ENCODE data around the gene YIPF2. TPM values are rescaled to one million over a fixed set of nuclear protein-coding genes. Genes with fewer than 3 reads are reported as not detected.

Gene YIPF2
- total RNA-seq, 1 donor from 2014 or later: 69.5 TPM

DNA sequence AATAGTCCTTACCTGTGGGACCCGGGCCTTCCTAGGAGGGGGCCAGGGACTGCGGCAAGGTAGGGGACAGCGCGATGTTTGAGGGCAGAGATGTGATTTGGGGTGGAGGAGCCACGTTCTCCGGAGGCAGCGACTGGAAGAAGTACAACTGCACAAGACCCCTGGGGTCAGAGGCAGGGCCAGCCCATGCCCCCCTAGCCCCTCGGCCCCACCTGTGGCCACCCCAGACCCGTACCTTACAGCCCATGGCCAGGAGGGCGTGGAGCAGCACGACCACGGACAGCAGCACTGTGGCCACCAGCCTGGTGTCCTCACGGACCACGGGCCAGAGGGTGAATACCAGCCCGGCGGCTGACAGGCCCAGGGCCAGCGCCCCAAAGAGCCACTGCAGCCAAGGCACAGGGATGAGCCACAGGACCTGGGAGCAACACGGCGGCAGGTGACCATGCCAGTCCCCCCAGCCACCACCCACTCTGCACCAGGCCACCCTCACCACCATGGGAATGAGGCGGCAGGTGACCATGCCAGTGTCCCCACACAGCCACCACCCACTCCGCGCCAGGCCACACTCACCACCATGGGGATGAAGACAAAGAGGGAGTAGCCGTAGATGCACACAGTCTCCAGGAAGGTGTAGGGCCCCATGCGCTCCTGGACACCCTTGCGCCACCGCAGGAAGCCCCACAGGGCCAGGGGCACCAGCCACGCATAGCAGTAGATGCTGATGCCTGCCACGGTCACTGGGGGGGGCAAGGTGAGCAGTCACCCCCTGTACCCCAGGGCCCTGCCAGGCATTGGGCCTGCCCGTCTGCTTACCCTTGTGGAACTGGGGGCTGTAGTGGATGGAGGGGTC is 5.0 kb downstream of the YIPF2 start:
- H2AFZ ChIP-seq (ENCODE audit: low read depth, low read length): no peak overlapping the region
- H3K27ac ChIP-seq (ENCODE audit: low read depth, low read length): no peak overlapping the region
- no peak overlapping the region for H3K4me3 Mint-ChIP-seq (ENCODE audit: unreplicated experiment)
- FAIRE-seq: no peak
- peaks cover 28% of the 10 kb centered on the region for H4K20me1 ChIP-seq (ENCODE audit: insufficient read depth, low read length)
- no peak for TF ChIP-seq CTCF (IDR thresholded peaks at IDR 0.05; ENCODE audit: insufficient read depth, low read depth, low read length)
- no peak for TF ChIP-seq EZH2 (IDR thresholded peaks at IDR 0.05; ENCODE audit: insufficient read depth, low read length)
- no peak for DNase-seq (ENCODE audit: low read depth)
- H3K27ac Mint-ChIP-seq (ENCODE audit: unreplicated experiment): no peak overlapping the region
- peaks cover 22% of the 10 kb centered on the region for H3K79me2 ChIP-seq (ENCODE audit: insufficient read depth, low read length)
- peaks cover 8% of the 10 kb centered on the region for H3K4me1 ChIP-seq (ENCODE audit: insufficient read depth, low read length)
- H3K9me3 ChIP-seq (ENCODE audit: insufficient read depth, low read depth, low read length): no peaks in the 10 kb centered on the region
- no peak overlapping the region for H3K4me2 ChIP-seq (ENCODE audit: low read length)
- H3K4me3 ChIP-seq (ENCODE audit: insufficient read depth, low read depth, low read length): no peak overlapping the region
- peaks cover 4% of the 10 kb centered on the region for H3K36me3 Mint-ChIP-seq (ENCODE audit: low read depth, unreplicated experiment)
- H3K27me3 Mint-ChIP-seq (ENCODE audit: low read depth, unreplicated experiment): no peaks in the 10 kb centered on the region
- peaks cover 13% of the 10 kb centered on the region for H3K36me3 ChIP-seq (ENCODE audit: insufficient read depth, low read length)
- no peaks in the 10 kb centered on the region for H3K9me3 Mint-ChIP-seq (ENCODE audit: unreplicated experiment)
- H3K9ac ChIP-seq (ENCODE audit: low read length): no peak overlapping the region
- H3K4me1 Mint-ChIP-seq (ENCODE audit: low read depth, unreplicated experiment): peaks cover 8% of the 10 kb centered on the region
- H3K27me3 ChIP-seq (ENCODE audit: insufficient read depth, low read length): no peaks in the 10 kb centered on the region

- Histone ChIP-seq H3K4me2 (ENCODE audit: low read length) (no peak overlapping the region), H3K27me3 (ENCODE audit: insufficient read depth, low read length) (no peaks in the 10 kb centered on the region), H3K27ac (ENCODE audit: low read depth, low read length) (no peak overlapping the region), H3K79me2 (ENCODE audit: insufficient read depth, low read length) (peaks cover 14% of the 10 kb centered on the region), H3K4me3 (ENCODE audit: insufficient read depth, low read depth, low read length) (no peak overlapping the region), H4K20me1 (ENCODE audit: insufficient read depth, low read length) (peaks cover 28% of the 10 kb centered on the region), H2AFZ (ENCODE audit: low read depth, low read length) (no peak overlapping the region), H3K4me1 (ENCODE audit: insufficient read depth, low read length) (peaks cover 4% of the 10 kb centered on the region), H3K36me3 (ENCODE audit: insufficient read depth, low read length) (peaks cover 13% of the 10 kb centered on the region), H3K9ac (ENCODE audit: low read length) (no peak overlapping the region), H3K9me3 (ENCODE audit: insufficient read depth, low read depth, low read length) (no peaks in the 10 kb centered on the region)
- TF ChIP-seq CTCF (IDR thresholded peaks at IDR 0.05; ENCODE audit: insufficient read depth, low read depth, low read length): no peak
- TF ChIP-seq EZH2 (IDR thresholded peaks at IDR 0.05; ENCODE audit: insufficient read depth, low read length): no peak
- DNase-seq (ENCODE audit: low read depth) (no peak), FAIRE-seq (no peak)
- Mint-ChIP-seq H3K4me1 (ENCODE audit: low read depth, unreplicated experiment) (peaks cover 8% of the 10 kb centered on the region), H3K27ac (ENCODE audit: unreplicated experiment) (no peak overlapping the region), H3K9me3 (ENCODE audit: unreplicated experiment) (no peaks in the 10 kb centered on the region), H3K36me3 (ENCODE audit: low read depth, unreplicated experiment) (peaks cover 4% of the 10 kb centered on the region), H3K4me3 (ENCODE audit: unreplicated experiment) (no peak overlapping the region), H3K27me3 (ENCODE audit: low read depth, unreplicated experiment) (no peaks in the 10 kb centered on the region)
Measured at GRCh38 chr19:10922638-10923014, 5.8 kb downstream of the YIPF2 start.

Data from astrocyte (in vitro differentiated cells and primary cell).